Sigmoid colon (tissue), 7 donors: ENCODE measurements around the gene PLAAT4. TPM values are rescaled to one million over a fixed set of nuclear protein-coding genes. Genes with fewer than 3 reads are reported as not detected.

Experiments
- DNase-seq: peaks from one replicate; pipeline ENCODE4 v3.0.0-alpha.2; 2019
- H3K27ac ChIP-seq, 4 donors: fragments of 200-600 bp; sonication (generic); one replicate each; pipeline ENCODE4 v1.5.1; 2016 to 2019; ENCODE audit warnings: mild to moderate bottlenecking in 1 of 4
- H3K27me3 ChIP-seq, 3 donors: fragments of 200-600 bp; sonication (generic); one replicate each; pipeline ENCODE4 v1.5.1; 2019; ENCODE audit warnings: mild to moderate bottlenecking in 1 of 3
- H3K36me3 ChIP-seq, 4 donors: fragments of 200-600 bp; sonication (generic); one replicate each; pipeline ENCODE4 v1.5.1; 2016 to 2019
- H3K4me1 ChIP-seq, 4 donors: fragments of 200-600 bp; sonication (generic); one replicate each; pipeline ENCODE4 v1.5.1; 2017 to 2019
- H3K4me3 ChIP-seq, 4 donors: fragments of 200-600 bp; sonication (generic); one replicate each; pipeline ENCODE4 v1.5.1; 2017 to 2019; ENCODE audit warnings: mild to moderate bottlenecking in 2 of 4, moderate library complexity in 1 of 4
- H3K9me3 ChIP-seq, 4 donors: fragments of 200-600 bp in 3 of 4; sonication (generic) in 3 of 4; one replicate each; pipeline versions ENCODE4 v1.5.1 to v1.6.1; 2013 to 2019
- EP300 ChIP-seq, 4 donors: sonication (generic); formaldehyde crosslinking; IDR thresholded peaks; one replicate each; pipeline ENCODE4 v1.6.1; 2017; ENCODE audit warnings: antibody characterized with exemption in 4 of 4
- POLR2A ChIP-seq, 2 donors: fragments of 450-650 bp; IDR thresholded peaks; one replicate each; pipeline ENCODE4 v1.6.1; 2016; ENCODE audit warnings: antibody characterized with exemption in 2 of 2, mild to moderate bottlenecking in 2 of 2, moderate library complexity in 2 of 2
- POLR2AphosphoS5 ChIP-seq, 4 donors: sonication (generic); formaldehyde crosslinking; IDR thresholded peaks; one replicate each; pipeline ENCODE4 v1.6.1; 2017; ENCODE audit warnings: antibody characterized with exemption in 4 of 4
- whole genome bisulfite sequencing, 2 donors: extraction: QIAGEN DNeasy Blood & Tissue Kit; methylation state at CpG; one replicate each; pipeline ENCODE4 v1.1.7; 2013; 5-methylcytosine and 5-hydroxymethylcytosine counted together
- intact Hi-C: fragments of 100-400 bp; cut with DNase I; formaldehyde crosslinking; loops from one replicate; pipeline ENCODE4 v1.15.1; 2023
- polyA plus RNA-seq, 3 donors: library from polyadenylated mRNA; stranded (reverse); fragments of 200-250 nt; gene quantifications; one replicate each; pipeline ENCODE4 v1.2.3, GENCODE V29; 2013
- total RNA-seq, 4 donors: library from RNA; depleted of rRNA; stranded (reverse); fragments of >200 nt; gene quantifications; one replicate each; pipeline ENCODE4 v1.1.0, GENCODE V29; 2016
- TF ChIP-seq, protein P1 (sequence below), 4 experiments: fragments of 450-650 bp in 3 of 4; fragments of 200-600 bp in 1 of 4; IDR thresholded peaks; one replicate each; pipeline ENCODE4 v1.5.1; 2016 to 2019; ENCODE audit warnings: antibody characterized with exemption in 4 of 4, mild to moderate bottlenecking in 3 of 4, moderate library complexity in 2 of 4
- donor health status: healthy with polysubstance abuse.
- donor health status: Bipolar disorder and iron deficiency.
- donor health status: healthy.

Gene PLAAT4
- total and polyA plus RNA-seq, 7 donors = 36.7 to 262 (median 49.9) TPM

DNA sequence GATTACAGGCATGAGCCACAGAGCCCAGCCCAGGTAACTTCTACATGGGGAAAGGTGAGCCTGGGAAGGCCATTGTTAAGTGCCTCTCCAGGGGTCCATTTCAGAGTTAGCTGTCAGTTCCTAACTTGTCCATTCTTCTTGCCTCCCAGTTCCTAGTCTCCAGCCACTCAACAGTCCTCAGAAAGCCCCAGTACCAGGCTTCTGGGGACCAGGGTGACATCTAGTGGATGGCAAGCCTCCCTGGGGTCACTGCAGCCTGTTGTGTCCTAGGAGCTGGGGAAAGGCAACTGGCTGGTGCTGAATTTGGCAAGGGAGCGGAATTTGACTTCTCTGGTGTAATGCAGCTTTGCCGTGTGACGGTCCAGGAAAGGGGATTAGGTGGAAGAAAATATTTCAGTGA is 28.6 kb upstream of the PLAAT4 start:
- peaks cover 0 to 9% (median 7%) of the 10 kb centered on the region in 4 donors for H3K4me1 ChIP-seq
- TF ChIP-seq, protein P1, sequence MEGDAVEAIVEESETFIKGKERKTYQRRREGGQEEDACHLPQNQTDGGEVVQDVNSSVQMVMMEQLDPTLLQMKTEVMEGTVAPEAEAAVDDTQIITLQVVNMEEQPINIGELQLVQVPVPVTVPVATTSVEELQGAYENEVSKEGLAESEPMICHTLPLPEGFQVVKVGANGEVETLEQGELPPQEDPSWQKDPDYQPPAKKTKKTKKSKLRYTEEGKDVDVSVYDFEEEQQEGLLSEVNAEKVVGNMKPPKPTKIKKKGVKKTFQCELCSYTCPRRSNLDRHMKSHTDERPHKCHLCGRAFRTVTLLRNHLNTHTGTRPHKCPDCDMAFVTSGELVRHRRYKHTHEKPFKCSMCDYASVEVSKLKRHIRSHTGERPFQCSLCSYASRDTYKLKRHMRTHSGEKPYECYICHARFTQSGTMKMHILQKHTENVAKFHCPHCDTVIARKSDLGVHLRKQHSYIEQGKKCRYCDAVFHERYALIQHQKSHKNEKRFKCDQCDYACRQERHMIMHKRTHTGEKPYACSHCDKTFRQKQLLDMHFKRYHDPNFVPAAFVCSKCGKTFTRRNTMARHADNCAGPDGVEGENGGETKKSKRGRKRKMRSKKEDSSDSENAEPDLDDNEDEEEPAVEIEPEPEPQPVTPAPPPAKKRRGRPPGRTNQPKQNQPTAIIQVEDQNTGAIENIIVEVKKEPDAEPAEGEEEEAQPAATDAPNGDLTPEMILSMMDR (IDR thresholded peaks at IDR 0.05) = no peak
- TF ChIP-seq EP300 (IDR thresholded peaks at IDR 0.05) = no peak
- no peak for TF ChIP-seq POLR2AphosphoS5 (IDR thresholded peaks at IDR 0.05)
- no peak for TF ChIP-seq POLR2A (IDR thresholded peaks at IDR 0.05)
- WGBS, 2 donors = 91 to 92% methylated on average over 3 of the region's 3 CpGs
- H3K27ac ChIP-seq = no peak overlapping the region
- no peaks in the 10 kb centered on the region for H3K9me3 ChIP-seq
- no peak overlapping the region for H3K4me3 ChIP-seq
- intact Hi-C loops = no loop called here
- H3K27me3 ChIP-seq = no peaks in the 10 kb centered on the region
- no peaks in the 10 kb centered on the region for H3K36me3 ChIP-seq
- DNase-seq = no peak

DNA sequence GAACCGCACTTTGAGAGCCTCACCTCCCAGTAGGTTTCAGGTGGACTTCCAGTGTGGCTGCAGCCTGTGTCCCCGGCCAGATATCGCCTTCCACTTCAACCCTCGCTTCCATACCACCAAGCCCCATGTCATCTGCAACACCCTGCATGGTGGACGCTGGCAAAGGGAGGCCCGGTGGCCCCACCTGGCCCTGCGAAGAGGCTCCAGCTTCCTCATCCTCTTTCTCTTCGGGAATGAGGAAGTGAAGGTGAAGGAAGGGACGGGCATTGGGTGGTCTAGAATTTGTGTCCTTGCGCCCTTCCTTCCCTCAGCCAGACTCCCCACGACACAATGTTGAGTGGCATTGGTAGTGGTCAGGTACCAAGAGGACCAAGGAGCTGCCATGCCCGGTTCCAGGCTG is 27.9 kb upstream of the PLAAT4 start:
- H3K4me1 ChIP-seq = peaks cover 0 to 9% (median 7%) of the 10 kb centered on the region in 4 donors
- intact Hi-C loops = no loop called here
- WGBS, 2 donors = 84 to 93% methylated on average over 12 of the region's 12 CpGs
- no peak overlapping the region for H3K4me3 ChIP-seq
- H3K27me3 ChIP-seq = no peaks in the 10 kb centered on the region
- no peak for DNase-seq
- H3K27ac ChIP-seq = no peak overlapping the region
- TF ChIP-seq POLR2AphosphoS5 (IDR thresholded peaks at IDR 0.05) = no peak
- TF ChIP-seq EP300 (IDR thresholded peaks at IDR 0.05) = no peak
- TF ChIP-seq POLR2A (IDR thresholded peaks at IDR 0.05) = no peak
- TF ChIP-seq, protein P1 (IDR thresholded peaks at IDR 0.05) = no peak
- H3K9me3 ChIP-seq = no peaks in the 10 kb centered on the region
- no peaks in the 10 kb centered on the region for H3K36me3 ChIP-seq

DNA sequence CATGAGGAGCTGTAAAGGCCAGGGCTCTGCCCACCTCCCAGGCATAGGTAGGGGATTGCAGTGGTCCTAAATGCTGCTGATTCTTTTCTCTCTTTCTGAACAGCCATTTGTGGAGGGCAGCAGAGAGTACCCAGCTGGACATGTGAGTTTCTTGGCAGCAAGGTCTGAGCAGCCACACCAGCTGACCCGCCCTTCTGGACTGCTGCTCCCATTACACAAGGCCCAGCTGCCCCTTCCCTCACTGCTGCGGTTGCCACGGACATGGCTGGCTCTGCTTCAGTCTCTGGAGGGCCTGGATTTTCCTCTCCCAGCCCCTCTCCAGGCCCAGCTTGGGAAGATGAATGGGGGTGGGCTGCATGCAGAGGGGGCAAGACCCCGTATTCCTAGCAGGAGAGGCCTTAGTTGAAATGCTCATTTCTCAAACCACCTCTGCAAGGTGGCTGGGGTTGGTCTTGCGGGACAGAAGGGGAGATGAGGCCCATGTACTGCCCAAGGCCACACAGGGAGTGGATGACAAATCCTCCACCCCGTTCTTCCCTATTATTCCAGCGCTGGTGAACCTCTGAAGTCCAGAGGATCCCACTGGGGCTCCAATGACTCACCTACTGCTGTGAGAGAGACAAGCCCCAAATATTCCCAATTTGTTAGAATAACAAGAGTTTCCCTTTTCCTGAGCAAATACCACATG is 26.1 kb upstream of the PLAAT4 start:
- Histone ChIP-seq H3K9me3 (no peaks in the 10 kb centered on the region), H3K36me3 (no peaks in the 10 kb centered on the region), H3K4me1 (peaks cover 0 to under 1% (median 0%) of the 10 kb centered on the region in 4 donors), H3K27me3 (no peaks in the 10 kb centered on the region), H3K27ac (no peak overlapping the region), H3K4me3 (no peak overlapping the region)
- no peak for DNase-seq
- TF ChIP-seq POLR2AphosphoS5 (IDR thresholded peaks at IDR 0.05) (no peak), POLR2A (IDR thresholded peaks at IDR 0.05) (no peak), EP300 (IDR thresholded peaks at IDR 0.05) (no peak)
- TF ChIP-seq, protein P1 (IDR thresholded peaks at IDR 0.05) = no peak
- intact Hi-C loops = no loop called here
- 78 to 85% methylated on average over 7 of the region's 7 CpGs for WGBS, 2 donors

DNA sequence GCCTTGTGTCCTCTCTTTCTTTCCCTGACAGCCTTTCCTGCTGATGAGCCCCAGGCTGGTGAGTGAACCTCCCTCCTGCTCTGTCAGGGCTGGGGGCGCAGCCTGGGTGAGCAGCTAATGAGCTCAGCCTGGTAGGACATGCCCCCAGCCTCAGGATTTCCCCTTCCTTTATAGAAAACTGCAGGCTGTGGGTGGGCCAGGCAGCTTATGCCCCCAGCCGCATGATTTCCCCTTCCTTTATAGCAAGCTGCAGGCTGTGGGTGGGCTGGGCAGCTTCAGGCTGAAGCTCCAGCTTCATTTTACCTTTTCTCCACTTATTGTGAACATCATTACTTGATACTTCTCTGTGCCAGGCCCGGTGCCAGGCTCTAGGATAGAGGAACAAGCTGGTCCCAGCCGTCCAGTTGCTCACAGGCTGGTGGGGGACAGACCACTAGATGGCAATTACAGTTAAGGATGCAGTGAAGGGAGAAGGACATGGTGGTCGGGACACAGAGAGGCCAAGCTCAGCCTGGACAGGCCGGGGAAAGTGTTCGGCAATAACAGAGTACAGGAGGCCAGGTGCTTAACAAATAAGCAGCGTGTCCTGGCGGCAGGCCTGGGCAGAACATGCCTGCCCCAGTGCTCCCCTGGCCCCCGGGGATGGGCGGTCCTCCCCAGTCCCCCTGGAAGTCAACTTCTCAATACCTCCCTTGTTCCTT is 25.4 kb upstream of the PLAAT4 start:
- intact Hi-C loops = no loop called here
- no peak overlapping the region for H3K27ac ChIP-seq

More for the DNA sequence above, 25.4 kb upstream of the PLAAT4 start:
- no peaks in the 10 kb centered on the region for H3K4me1 ChIP-seq
- 89 to 92% methylated on average over 11 of the region's 11 CpGs for WGBS, 2 donors
- H3K36me3 ChIP-seq = no peaks in the 10 kb centered on the region
- H3K4me3 ChIP-seq = no peak overlapping the region
- DNase-seq = no peak
- TF ChIP-seq, protein P1 (IDR thresholded peaks at IDR 0.05) = no peak
- TF ChIP-seq POLR2AphosphoS5 (IDR thresholded peaks at IDR 0.05) (no peak), EP300 (IDR thresholded peaks at IDR 0.05) (no peak), POLR2A (IDR thresholded peaks at IDR 0.05) (no peak)
- no peaks in the 10 kb centered on the region for H3K27me3 ChIP-seq
- H3K9me3 ChIP-seq = no peaks in the 10 kb centered on the region
